Aorta (tissue), 5 donors: ENCODE results near the gene GALP. TPM values are rescaled to one million over a fixed set of nuclear protein-coding genes. Genes with fewer than 3 reads are reported as not detected.
"Not testable (repeated sequence)": the region's sequence is repeated elsewhere in the genome, so short reads cannot be mapped to it uniquely, and the experiment has no call there.

Experiments used
- ATAC-seq: fragments of 200-7000 bp; cut with Tn5 transposase; one replicate; pipeline ENCODE4 v1.9.1; 2022; ENCODE audit warnings: moderate library complexity; ENCODE audit not compliant: low FRiP score
- DNase-seq, 2 donors: peaks; one replicate each; pipeline ENCODE4 v3.0.0-alpha.2; 2020
- H3K27ac ChIP-seq, 2 donors: one replicate each; pipeline ENCODE4 v1.5.1; 2013; ENCODE audit warnings: low read length in 2 of 2, mild to moderate bottlenecking in 2 of 2, moderate library complexity in 2 of 2, control low read depth in 1 of 2, inconsistent platforms in 1 of 2, low read depth in 1 of 2
- H3K27me3 ChIP-seq, 2 donors: one replicate each; pipeline ENCODE4 v1.6.1; 2013; ENCODE audit warnings: control low read depth in 1 of 2, low read length in 1 of 2, mild to moderate bottlenecking in 1 of 2, moderate library complexity in 1 of 2; ENCODE audit not compliant: insufficient read depth in 2 of 2, control insufficient read depth in 1 of 2
- H3K36me3 ChIP-seq, 2 donors: one replicate each; pipeline ENCODE4 v1.6.1; 2013; ENCODE audit warnings: control low read depth in 1 of 2, low read length in 1 of 2, mild to moderate bottlenecking in 1 of 2; ENCODE audit not compliant: insufficient read depth in 2 of 2, control insufficient read depth in 1 of 2
- H3K4me1 ChIP-seq, 2 donors: one replicate each; pipeline ENCODE4 v1.6.1; 2013; ENCODE audit warnings: low read length in 2 of 2, control low read depth in 1 of 2, mild to moderate bottlenecking in 1 of 2, moderate library complexity in 1 of 2; ENCODE audit not compliant: insufficient read depth in 2 of 2, control insufficient read depth in 1 of 2
- H3K4me3 ChIP-seq, 2 donors: one replicate each; pipeline ENCODE4 v1.5.1; 2013; ENCODE audit warnings: low read length in 2 of 2, control low read depth in 1 of 2, mild to moderate bottlenecking in 1 of 2
- H3K9me3 ChIP-seq: one replicate; pipeline ENCODE4 v1.6.1; 2013; ENCODE audit warnings: mild to moderate bottlenecking, low read length; ENCODE audit not compliant: control insufficient read depth
- WGBS, 2 donors: extraction: QIAGEN DNeasy Blood & Tissue Kit; methylation state at CpG; one replicate each; pipeline ENCODE4 v1.1.7; 2013; 5-methylcytosine and 5-hydroxymethylcytosine counted together
- intact Hi-C, 2 donors: fragments of 100-400 bp; cut with DNase I; formaldehyde crosslinking; loops; one replicate each; pipeline versions ENCODE4 v1.14.2 to v1.15.0; 2022
- polyA plus RNA-seq, 2 donors: library from polyadenylated mRNA; stranded (reverse); fragments of 200-250 nt; gene quantifications; one replicate each; pipeline ENCODE4 v1.2.3, GENCODE V29; 2013
- total RNA-seq, 2 donors: library from RNA; stranded (reverse); fragmentation: NEBNext Ultra II Directional; extraction: Animal tissue kit (Norgen Biotek cat#: 25700); gene quantifications; one replicate each; pipeline ENCODE4 v1.2.1, GENCODE V29; 2021
- donor health status: healthy with polysubstance abuse.
- donor health status: Bipolar disorder and iron deficiency.
- donor health status: DM: no; HTN: no; CAD: no.
- donor health status: DM: no; HTN: no; CAD: no.
- donor health status: DM: yes; HTN: yes; CAD: no.

The GALP gene
- total and polyA plus RNA-seq, 4 donors, result not detected

DNA sequence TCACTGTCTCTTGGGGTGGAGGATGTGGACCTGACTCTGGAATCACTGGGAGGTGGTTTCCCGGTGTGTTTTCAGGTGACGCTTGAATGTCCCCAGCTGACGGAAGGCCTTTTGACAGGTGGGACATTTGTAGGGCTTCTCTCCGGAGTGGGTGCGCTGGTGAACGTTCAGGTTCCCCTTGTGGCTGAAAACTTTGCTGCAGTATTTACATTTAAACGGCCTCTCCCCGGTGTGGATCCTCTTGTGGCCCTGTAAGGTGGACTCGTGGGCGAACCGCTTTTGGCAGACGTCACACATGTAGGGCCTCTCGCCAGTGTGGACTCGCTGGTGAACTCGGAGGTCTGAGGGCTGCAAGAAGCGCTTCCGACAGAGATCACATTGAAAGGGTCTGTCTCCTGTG is 14.0 kb downstream of the GALP start:
- 70 to 71% methylated on average over 17 of the region's 17 CpGs for WGBS, 2 donors
- no peak for DNase-seq
- intact Hi-C loops, result no loop called here

DNA sequence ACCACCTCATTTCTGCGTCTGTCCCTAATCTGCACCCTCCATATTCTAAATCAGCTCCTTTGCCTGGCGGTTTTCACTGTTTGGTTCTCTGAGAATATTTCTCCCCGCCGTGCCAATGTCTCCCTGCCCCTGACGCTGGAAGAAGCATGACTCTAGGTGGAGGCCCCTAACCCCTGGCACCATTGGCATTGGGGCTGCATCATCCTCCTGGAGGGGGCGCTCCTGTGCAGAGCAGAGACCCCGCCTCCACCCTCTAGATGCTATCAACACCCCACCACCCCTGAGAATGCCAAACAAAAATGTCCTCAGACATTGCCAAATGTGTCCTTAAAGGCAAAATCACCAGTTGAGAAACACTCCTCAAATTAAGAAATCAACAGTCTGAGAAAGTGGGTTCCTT is 15.3 kb downstream of the GALP start:
- no peaks in the 10 kb centered on the region for H3K9me3 ChIP-seq
- WGBS, 2 donors, result 60 to 66% methylated on average over 7 of the region's 7 CpGs
- intact Hi-C loops, result no loop called here

More for the DNA sequence above, 14.0 kb downstream of the GALP start:
- H3K27ac ChIP-seq, result no peak overlapping the region
- no peaks in the 10 kb centered on the region for H3K4me1 ChIP-seq
- H3K4me3 ChIP-seq, result no peak overlapping the region
- H3K27me3 ChIP-seq, result no peaks in the 10 kb centered on the region
- no peaks in the 10 kb centered on the region for H3K9me3 ChIP-seq
- no peaks in the 10 kb centered on the region for H3K36me3 ChIP-seq
- no peak for ATAC-seq

DNA sequence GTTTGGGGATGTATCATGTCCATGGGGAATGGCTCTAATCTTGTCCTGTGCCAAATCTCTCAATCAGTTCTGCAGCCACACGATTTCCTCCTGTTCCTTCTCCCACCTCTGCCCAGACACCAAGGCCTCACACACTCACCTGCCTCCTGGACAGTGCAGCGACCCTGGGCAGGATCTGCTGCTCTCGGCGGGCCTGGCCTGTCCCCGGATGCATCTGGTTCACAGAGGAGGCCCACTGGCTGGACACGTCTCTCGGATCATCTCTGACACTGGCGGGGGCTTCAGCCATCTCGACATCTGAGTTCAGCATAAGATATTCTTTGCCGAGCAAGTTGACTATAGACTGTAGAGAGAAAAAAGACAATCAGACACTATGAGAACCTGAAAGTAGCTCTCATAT is 15.9 kb downstream of the GALP start:
- Histone ChIP-seq H3K4me1 (no peaks in the 10 kb centered on the region), H3K27me3 (no peaks in the 10 kb centered on the region), H3K9me3 (no peaks in the 10 kb centered on the region), H3K27ac (no peak overlapping the region), H3K36me3 (no peaks in the 10 kb centered on the region), H3K4me3 (no peak overlapping the region)
- intact Hi-C loops, result no loop called here
- WGBS, 2 donors, result 81 to 85% methylated on average over 10 of the region's 10 CpGs
- ATAC-seq, result no peak
- DNase-seq, result no peak

More for the DNA sequence above, 15.3 kb downstream of the GALP start:
- ATAC-seq (no peak), DNase-seq (no peak)
- H3K4me1 ChIP-seq, result no peaks in the 10 kb centered on the region
- no peak overlapping the region for H3K4me3 ChIP-seq
- no peaks in the 10 kb centered on the region for H3K36me3 ChIP-seq
- H3K27ac ChIP-seq, result no peak overlapping the region
- H3K27me3 ChIP-seq, result no peaks in the 10 kb centered on the region

DNA sequence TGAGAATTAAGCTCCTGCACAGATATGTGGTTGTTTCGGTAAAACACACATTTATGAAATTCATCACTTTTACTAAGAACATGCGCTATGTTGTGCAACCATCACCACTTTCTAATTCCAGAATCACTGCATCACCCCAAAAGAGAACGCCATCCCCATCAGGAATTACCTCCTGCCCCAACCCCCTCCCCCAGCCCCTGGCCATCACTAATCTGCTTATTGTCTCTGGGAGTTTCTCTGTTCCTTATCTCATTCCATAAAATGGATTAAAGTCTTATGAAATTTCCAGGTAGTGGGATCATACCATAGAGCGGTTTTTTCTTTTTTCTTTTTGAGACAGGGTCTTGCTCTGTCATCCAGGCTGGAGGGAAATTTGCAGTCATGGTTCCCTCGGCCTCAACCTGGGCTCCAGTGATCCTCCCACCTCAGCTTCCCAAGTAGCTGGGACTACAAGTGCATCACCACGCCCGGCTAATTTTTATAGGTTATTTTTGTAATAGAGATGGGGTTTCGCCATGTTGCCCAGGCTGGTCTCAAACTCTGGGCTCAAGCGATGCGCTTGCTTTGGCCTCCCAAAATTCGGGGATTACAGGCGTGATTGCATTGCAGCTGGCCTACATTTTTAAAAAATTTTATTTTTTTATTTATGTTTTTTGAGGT is 18.3 kb downstream of the GALP start:
- intact Hi-C loops, result no loop called here
- Histone ChIP-seq H3K27me3 (no peaks in the 10 kb centered on the region), H3K36me3 (no peaks in the 10 kb centered on the region), H3K27ac (no peak overlapping the region), H3K4me1 (no peaks in the 10 kb centered on the region), H3K9me3 (no peaks in the 10 kb centered on the region), H3K4me3 (no peak overlapping the region)
- ATAC-seq, result no peak
- WGBS, 2 donors, result 85% methylated on average over 12 of the region's 12 CpGs
- DNase-seq, result no peak

DNA sequence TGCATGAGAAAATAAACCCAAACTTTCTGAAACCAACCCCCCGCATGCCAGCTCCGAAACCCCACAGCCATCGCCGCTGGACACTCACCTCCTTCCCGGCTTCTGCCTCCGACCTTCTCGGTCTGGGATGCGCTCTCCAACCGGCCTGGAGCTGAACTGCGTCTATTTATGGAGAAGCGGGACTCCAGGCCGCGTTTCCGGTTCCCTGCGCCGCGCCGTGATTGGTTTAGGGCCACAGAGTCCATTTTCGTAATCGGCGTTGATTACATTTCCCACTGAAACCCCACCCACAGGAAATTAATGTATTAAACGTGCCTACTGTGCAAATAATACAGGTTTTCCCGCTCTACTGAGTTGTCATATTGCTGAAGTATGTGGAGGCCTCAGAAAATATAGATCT is 21.8 kb downstream of the GALP start, which contains the start of gene ZSCAN5B:
Gene ZSCAN5B (minus strand): TSS at position 138 of the 400 bp plus-strand sequence. CDS start 4,731 bp downstream, outside the sequence.
- H3K9me3 ChIP-seq, H3K4me1 ChIP-seq, DNase-seq, H3K4me3 ChIP-seq, H3K27me3 ChIP-seq, H3K36me3 ChIP-seq, intact Hi-C loops, H3K27ac ChIP-seq, ATAC-seq: not testable (repeated sequence)
- WGBS, 2 donors, result 87% methylated on average over 23 of the region's 23 CpGs

DNA sequence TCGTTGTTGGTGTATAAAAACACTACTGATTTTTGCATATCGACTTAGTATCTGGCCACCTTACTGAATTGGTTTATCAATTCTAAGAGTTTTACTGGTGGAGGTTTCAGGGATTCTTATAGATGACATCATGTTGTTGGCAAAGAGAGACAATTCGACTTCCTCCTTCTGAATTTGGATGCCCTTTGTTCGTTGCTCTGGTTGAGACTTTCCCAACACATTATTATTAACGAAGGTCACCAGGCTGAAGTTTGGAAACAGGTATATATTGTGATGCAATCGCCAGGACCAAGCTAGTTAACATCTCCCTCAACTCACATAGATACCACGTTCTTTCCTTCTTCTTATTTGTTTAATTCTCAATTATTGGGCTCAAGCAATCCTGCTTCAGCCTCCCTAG is 23.9 kb downstream of the GALP start:
- WGBS, 2 donors, result 56 to 60% methylated on average over 7 of the region's 7 CpGs
- Histone ChIP-seq H3K4me3 (no peak overlapping the region), H3K27me3 (no peaks in the 10 kb centered on the region), H3K27ac (no peak overlapping the region), H3K9me3 (no peaks in the 10 kb centered on the region), H3K36me3 (no peaks in the 10 kb centered on the region), H3K4me1 (no peaks in the 10 kb centered on the region)
- intact Hi-C loops, result no loop called here
- no peak for DNase-seq
- ATAC-seq, result no peak

DNA sequence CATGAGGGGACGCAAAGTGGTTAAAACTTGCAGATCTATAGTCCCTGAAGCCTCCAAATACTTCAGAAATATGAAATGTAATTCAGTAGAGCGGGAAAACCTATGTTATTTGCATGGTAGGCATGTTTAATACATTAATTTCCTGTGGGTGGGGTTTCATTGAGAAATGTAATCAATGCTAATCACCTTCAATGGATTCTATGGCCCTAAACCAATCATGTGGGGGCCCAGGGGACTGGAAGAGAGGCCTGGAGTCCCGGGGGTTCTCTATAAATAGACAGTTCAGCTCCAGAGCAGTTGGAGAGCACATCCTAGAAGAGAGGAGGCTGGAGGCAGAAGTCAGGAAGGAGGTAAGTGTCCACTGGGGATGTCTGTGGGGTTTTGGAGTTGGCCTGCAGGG is 26.2 kb downstream of the GALP start, which contains the start of gene ZSCAN5C:
Gene ZSCAN5C (plus strand): TSS at position 301 of the 400 bp plus-strand sequence. CDS start 3,641 bp downstream, outside the sequence.
- Histone ChIP-seq H3K36me3 (no peaks in the 10 kb centered on the region), H3K27me3 (no peaks in the 10 kb centered on the region), H3K4me3 (no peak within 1 kb of the TSS), H3K27ac (no peak within 1 kb of the TSS), H3K9me3 (no peaks in the 10 kb centered on the region), H3K4me1 (no peaks in the 10 kb centered on the region)
- DNase-seq (no peak), ATAC-seq (no peak)
- WGBS, 2 donors, result 55 to 58% methylated on average over 3 of the region's 3 CpGs
- intact Hi-C loops, result no loop called here

DNA sequence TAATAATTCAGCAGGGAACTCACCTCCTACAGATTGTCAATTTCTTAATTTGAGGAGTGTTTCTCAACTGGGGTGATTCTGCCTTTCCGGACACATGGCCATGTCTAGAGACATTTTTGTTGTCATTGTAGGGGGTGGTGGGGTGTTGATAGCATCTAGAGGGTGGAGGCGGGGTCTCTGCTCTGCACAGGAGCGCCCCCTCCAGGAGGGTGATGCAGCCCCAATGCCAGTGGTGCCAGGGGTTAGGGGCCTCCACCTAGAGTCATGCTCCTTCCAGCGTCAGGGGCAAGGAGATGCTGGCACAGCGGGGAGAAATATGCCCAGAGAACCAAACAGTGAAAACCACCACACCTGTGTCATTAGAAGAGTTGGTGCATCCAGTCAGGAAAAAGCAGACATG is 31.8 kb downstream of the GALP start:
- H3K36me3 ChIP-seq, H3K27me3 ChIP-seq, H3K4me3 ChIP-seq, intact Hi-C loops, H3K9me3 ChIP-seq, H3K27ac ChIP-seq, ATAC-seq, DNase-seq, H3K4me1 ChIP-seq: not testable (repeated sequence)
- WGBS, 2 donors, result 67 to 76% methylated on average over 4 to 5 of the region's 5 CpGs

DNA sequence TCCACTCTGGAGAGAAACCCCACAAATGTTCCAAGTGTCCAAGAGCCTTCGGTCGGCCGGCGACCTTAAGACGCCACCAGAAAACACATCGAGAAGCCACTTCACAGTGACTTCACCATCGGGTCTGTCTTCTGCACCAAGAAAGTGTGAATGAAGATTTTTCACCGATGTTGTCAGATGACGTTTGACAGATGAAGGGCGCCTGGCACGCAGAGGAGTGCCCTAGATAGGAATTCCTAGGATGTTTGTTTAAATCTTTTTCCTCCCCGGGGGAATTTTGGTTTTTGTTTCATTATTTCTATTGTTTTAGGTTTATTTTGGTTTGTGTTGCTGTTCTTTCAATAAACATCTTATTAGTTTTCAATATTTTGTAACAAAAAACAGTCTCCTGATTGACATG is 33.3 kb downstream of the GALP start:
- ATAC-seq, result no peak
- DNase-seq, result no peak
- no peaks in the 10 kb centered on the region for H3K9me3 ChIP-seq
- H3K4me1 ChIP-seq, result no peaks in the 10 kb centered on the region
- H3K4me3 ChIP-seq, result no peak overlapping the region
- no peaks in the 10 kb centered on the region for H3K27me3 ChIP-seq
- 76% methylated on average over 12 of the region's 12 CpGs for WGBS, 2 donors
- no peak overlapping the region for H3K27ac ChIP-seq
- H3K36me3 ChIP-seq, result no peaks in the 10 kb centered on the region
- intact Hi-C loops, result no loop called here
